HG03025 (cell line): Measurements from ENCODE around the gene FAT1.

ENCODE experiments used
- ATAC-seq: cut with Tn5 transposase; IDR thresholded peaks from one replicate; pipeline ENCODE4 v1.9.1; 2021; ENCODE audit warnings: mild to moderate bottlenecking, moderate library complexity; ENCODE audit not compliant: unreplicated experiment, low FRiP score

Gene FAT1

GRCh38 chr4:186701788-186702187, 21.9 kb downstream of the FAT1 start:
- no peak for ATAC-seq

GRCh38 chr4:186701273-186701672, 22.4 kb downstream of the FAT1 start:
- no peak for ATAC-seq

GRCh38 chr4:186700746-186701145, 22.9 kb downstream of the FAT1 start:
- ATAC-seq: no peak

GRCh38 chr4:186699881-186700397, 23.7 kb downstream of the FAT1 start:
- no peak for ATAC-seq

GRCh38 chr4:186699298-186699697, 24.4 kb downstream of the FAT1 start:
- ATAC-seq: no peak

GRCh38 chr4:186698525-186698924, 25.1 kb downstream of the FAT1 start:
- ATAC-seq: no peak

GRCh38 chr4:186698028-186698427, 25.6 kb downstream of the FAT1 start:
- ATAC-seq: no peak

GRCh38 chr4:186695392-186695791, 28.3 kb downstream of the FAT1 start:
- ATAC-seq: no peak

GRCh38 chr4:186693894-186694293, 29.8 kb downstream of the FAT1 start:
- no peak for ATAC-seq

- no peak for ATAC-seq
Measured at GRCh38 chr4:186693159-186693815, 30.4 kb downstream of the FAT1 start.

GRCh38 chr4:186691396-186691795, 32.3 kb downstream of the FAT1 start:
- no peak for ATAC-seq

GRCh38 chr4:186689476-186689875, 34.2 kb downstream of the FAT1 start:
- no peak for ATAC-seq

GRCh38 chr4:186688150-186688943, 35.3 kb downstream of the FAT1 start:
- ATAC-seq: no peak

GRCh38 chr4:186687265-186687664, 36.4 kb downstream of the FAT1 start:
- ATAC-seq: no peak

GRCh38 chr4:186685767-186686183, 37.9 kb downstream of the FAT1 start:
- ATAC-seq: no peak

GRCh38 chr4:186684889-186685309, 38.8 kb downstream of the FAT1 start:
- no peak for ATAC-seq

GRCh38 chr4:186684220-186684619, 39.4 kb downstream of the FAT1 start:
- ATAC-seq: no peak

- no peak for ATAC-seq
Measured at GRCh38 chr4:186680641-186681040, 43.0 kb downstream of the FAT1 start.

- ATAC-seq: no peak
Measured at GRCh38 chr4:186676531-186677161, 47.0 kb downstream of the FAT1 start.

GRCh38 chr4:186669735-186670134, 53.9 kb downstream of the FAT1 start:
- no peak for ATAC-seq

- no peak for ATAC-seq
Measured at GRCh38 chr4:186669159-186669731, 54.4 kb downstream of the FAT1 start.
